Measurements from ENCODE around the gene GLTP.

- TF ChIP-seq CTCF (IDR thresholded peaks at IDR 0.05; ENCODE audit: low read depth, low read length, poor library complexity, severe bottlenecking): no peak
- TF ChIP-seq EZH2phosphoT487 (IDR thresholded peaks at IDR 0.05; ENCODE audit: borderline replicate concordance, low read length): no peak
Observed at GRCh38 chr12:109845824-109846205, 34.5 kb downstream of the GLTP start.
